ENCODE results near the gene PDE4D. TPM values are rescaled to one million over a fixed set of nuclear protein-coding genes. Genes with fewer than 3 reads are reported as not detected.

Gene PDE4D
- total RNA-seq, 1 experiment from 2014 or later: 3.6 TPM

- Histone ChIP-seq H3K9me3 (ENCODE audit: low read length) (no peaks in the 10 kb centered on the region), H3K9ac (ENCODE audit: low read length) (no peak overlapping the region), H2AFZ (ENCODE audit: low read length) (no peak overlapping the region), H3K27me3 (ENCODE audit: low read length) (no peaks in the 10 kb centered on the region), H3K4me2 (ENCODE audit: low read length) (no peak overlapping the region), H3K27ac (ENCODE audit: low read length) (no peak overlapping the region), H3K4me1 (ENCODE audit: insufficient read depth, low read length) (no peaks in the 10 kb centered on the region), H4K20me1 (ENCODE audit: low read length) (no peaks in the 10 kb centered on the region), H3F3A (ENCODE audit: low read length, unreplicated experiment) (no peaks in the 10 kb centered on the region), H3K36me3 (ENCODE audit: low read depth, low read length) (no peaks in the 10 kb centered on the region), H3K4me3 (ENCODE audit: low read length) (no peak overlapping the region), H3K79me2 (ENCODE audit: low read length) (no peaks in the 10 kb centered on the region), H3K9me2 (replicated peaks; ENCODE audit: low read length) (no peaks in the 10 kb centered on the region)
- no TSS peak for BruUV-seq (replicated peaks)
- intact Hi-C loops (cut with micrococcal nuclease): no loop called here
- DNase-seq (no peak), ATAC-seq (no peak)
- ChIA-PET CTCF (no interaction called here), POLR2A (ENCODE audit: unreplicated experiment) (no interaction called here)
- TF ChIP-seq EZH2phosphoT487 (IDR thresholded peaks at IDR 0.05; ENCODE audit: borderline replicate concordance, low read length): no peak
- no peak for TF ChIP-seq CTCF (conservative IDR thresholded peaks at IDR 0.05; ENCODE audit: low read depth, low read length)
- TF ChIP-seq EZH2 (IDR thresholded peaks at IDR 0.05; ENCODE audit: low read length, unreplicated experiment): no peak
Measured at GRCh38 chr5:59185757-59186385, 707.7 kb downstream of the PDE4D start.

GRCh38 chr5:59184769-59185168, 708.8 kb downstream of the PDE4D start:
- no peaks in the 10 kb centered on the region for H3K79me2 ChIP-seq (ENCODE audit: low read length)
- no peaks in the 10 kb centered on the region for H3F3A ChIP-seq (ENCODE audit: low read length, unreplicated experiment)
- H3K9me2 ChIP-seq (replicated peaks; ENCODE audit: low read length): no peaks in the 10 kb centered on the region
- no peak overlapping the region for H3K4me3 ChIP-seq (ENCODE audit: low read length)
- no peak overlapping the region for H3K4me2 ChIP-seq (ENCODE audit: low read length)
- H2AFZ ChIP-seq (ENCODE audit: low read length): no peak overlapping the region
- BruUV-seq (replicated peaks): no TSS peak
- no peak overlapping the region for H3K9ac ChIP-seq (ENCODE audit: low read length)
- intact Hi-C loops (cut with micrococcal nuclease): no loop called here
- H3K4me1 ChIP-seq (ENCODE audit: insufficient read depth, low read length): no peaks in the 10 kb centered on the region
- no peak for DNase-seq
- no peaks in the 10 kb centered on the region for H3K27me3 ChIP-seq (ENCODE audit: low read length)
- no peak overlapping the region for H3K27ac ChIP-seq (ENCODE audit: low read length)
- no peaks in the 10 kb centered on the region for H3K36me3 ChIP-seq (ENCODE audit: low read depth, low read length)
- no peak for ATAC-seq
- H4K20me1 ChIP-seq (ENCODE audit: low read length): no peaks in the 10 kb centered on the region
- ChIA-PET CTCF (no interaction called here), POLR2A (ENCODE audit: unreplicated experiment) (interaction anchor here (0.6 kb wide), 1 partner anchor 169 kb away, joined by 3 read pairs; no protein-coding TSS in a partner anchor)
- H3K9me3 ChIP-seq (ENCODE audit: low read length): no peaks in the 10 kb centered on the region
- TF ChIP-seq EZH2phosphoT487 (IDR thresholded peaks at IDR 0.05; ENCODE audit: borderline replicate concordance, low read length) (no peak), CTCF (conservative IDR thresholded peaks at IDR 0.05; ENCODE audit: low read depth, low read length) (no peak), EZH2 (IDR thresholded peaks at IDR 0.05; ENCODE audit: low read length, unreplicated experiment) (no peak)

GRCh38 chr5:59182760-59183159, 710.8 kb downstream of the PDE4D start:
- H3K9me3 ChIP-seq (ENCODE audit: low read length): no peaks in the 10 kb centered on the region
- TF ChIP-seq CTCF (conservative IDR thresholded peaks at IDR 0.05; ENCODE audit: low read depth, low read length) (no peak), EZH2 (IDR thresholded peaks at IDR 0.05; ENCODE audit: low read length, unreplicated experiment) (no peak), EZH2phosphoT487 (IDR thresholded peaks at IDR 0.05; ENCODE audit: borderline replicate concordance, low read length) (no peak)
- H3K4me3 ChIP-seq (ENCODE audit: low read length): no peak overlapping the region
- H3K27me3 ChIP-seq (ENCODE audit: low read length): no peaks in the 10 kb centered on the region
- no peaks in the 10 kb centered on the region for H3K9me2 ChIP-seq (replicated peaks; ENCODE audit: low read length)
- ChIA-PET CTCF (no interaction called here), POLR2A (ENCODE audit: unreplicated experiment) (no interaction called here)
- H3F3A ChIP-seq (ENCODE audit: low read length, unreplicated experiment): no peaks in the 10 kb centered on the region
- DNase-seq (no peak), ATAC-seq (no peak)
- H3K79me2 ChIP-seq (ENCODE audit: low read length): no peaks in the 10 kb centered on the region
- H3K4me2 ChIP-seq (ENCODE audit: low read length): no peak overlapping the region
- no peak overlapping the region for H3K27ac ChIP-seq (ENCODE audit: low read length)
- H4K20me1 ChIP-seq (ENCODE audit: low read length): no peaks in the 10 kb centered on the region
- H3K4me1 ChIP-seq (ENCODE audit: insufficient read depth, low read length): no peaks in the 10 kb centered on the region
- H3K36me3 ChIP-seq (ENCODE audit: low read depth, low read length): no peaks in the 10 kb centered on the region
- no TSS peak for BruUV-seq (replicated peaks)
- intact Hi-C loops (cut with micrococcal nuclease): no loop called here
- no peak overlapping the region for H3K9ac ChIP-seq (ENCODE audit: low read length)
- H2AFZ ChIP-seq (ENCODE audit: low read length): no peak overlapping the region
